Right lobe of liver (tissue), 4 donors: ENCODE results near the gene CDO1.
"Not testable (repeated sequence)": the region's sequence is repeated elsewhere in the genome, so short reads cannot be mapped to it uniquely, and the experiment has no call there.

Experiments used
- POLR2A ChIP-seq: fragments of 450-650 bp; IDR thresholded peaks from one replicate; pipeline ENCODE4 v1.6.1; 2017; ENCODE audit warnings: antibody characterized with exemption, mild to moderate bottlenecking
- TF ChIP-seq, protein P1 (sequence below), 4 donors: fragments of 200-600 bp in 3 of 4; fragments of 450-650 bp in 1 of 4; IDR thresholded peaks; one replicate each; pipeline versions ENCODE4 v1.5.1 to v1.8.0; 2016 to 2022; ENCODE audit warnings: antibody characterized with exemption in 4 of 4, mild to moderate bottlenecking in 2 of 4
- donor health status: DM: no; HTN: no; CAD: no.
- donor health status: DM: no; HTN: no; CAD: no.
- donor health status: DM: no; HTN: yes; CAD: no.

DNA sequence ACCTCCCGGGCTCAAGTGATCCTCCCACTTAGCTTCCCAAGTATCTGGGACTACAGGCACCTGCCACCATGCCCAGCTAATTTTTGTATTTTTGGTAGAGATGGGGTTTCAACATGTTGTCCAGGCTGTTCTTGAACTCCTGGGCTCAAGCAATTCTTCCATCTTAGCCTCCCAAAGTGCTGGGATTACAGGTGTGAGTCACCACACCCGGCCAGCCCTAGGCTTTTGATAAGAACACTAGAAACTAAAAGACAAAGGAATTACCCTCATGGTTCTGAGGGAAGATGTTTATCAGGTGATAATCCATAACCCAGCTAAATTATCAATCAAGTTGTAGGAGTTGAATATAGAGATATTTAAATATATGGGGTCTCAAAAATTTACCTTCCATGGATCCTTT, 8.4 kb downstream of the CDO1 start:
- TF ChIP-seq, protein P1, sequence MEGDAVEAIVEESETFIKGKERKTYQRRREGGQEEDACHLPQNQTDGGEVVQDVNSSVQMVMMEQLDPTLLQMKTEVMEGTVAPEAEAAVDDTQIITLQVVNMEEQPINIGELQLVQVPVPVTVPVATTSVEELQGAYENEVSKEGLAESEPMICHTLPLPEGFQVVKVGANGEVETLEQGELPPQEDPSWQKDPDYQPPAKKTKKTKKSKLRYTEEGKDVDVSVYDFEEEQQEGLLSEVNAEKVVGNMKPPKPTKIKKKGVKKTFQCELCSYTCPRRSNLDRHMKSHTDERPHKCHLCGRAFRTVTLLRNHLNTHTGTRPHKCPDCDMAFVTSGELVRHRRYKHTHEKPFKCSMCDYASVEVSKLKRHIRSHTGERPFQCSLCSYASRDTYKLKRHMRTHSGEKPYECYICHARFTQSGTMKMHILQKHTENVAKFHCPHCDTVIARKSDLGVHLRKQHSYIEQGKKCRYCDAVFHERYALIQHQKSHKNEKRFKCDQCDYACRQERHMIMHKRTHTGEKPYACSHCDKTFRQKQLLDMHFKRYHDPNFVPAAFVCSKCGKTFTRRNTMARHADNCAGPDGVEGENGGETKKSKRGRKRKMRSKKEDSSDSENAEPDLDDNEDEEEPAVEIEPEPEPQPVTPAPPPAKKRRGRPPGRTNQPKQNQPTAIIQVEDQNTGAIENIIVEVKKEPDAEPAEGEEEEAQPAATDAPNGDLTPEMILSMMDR (IDR thresholded peaks at IDR 0.05) = not testable (repeated sequence)
- TF ChIP-seq POLR2A = not testable (repeated sequence)
